Lower leg skin (tissue), 3 donors: ENCODE data around the gene CACNA1D.

Experiments
- CTCF ChIP-seq, 3 donors: fragments of 450-650 bp; IDR thresholded peaks; one replicate each; pipeline ENCODE4 v1.5.1; 2016; ENCODE audit warnings: antibody characterized with exemption in 3 of 3, mild to moderate bottlenecking in 3 of 3, moderate library complexity in 2 of 3
- POLR2A ChIP-seq, 2 donors: fragments of 450-650 bp; IDR thresholded peaks; one replicate each; pipeline ENCODE4 v1.6.1; 2016 to 2017; ENCODE audit warnings: antibody characterized with exemption in 2 of 2, mild to moderate bottlenecking in 1 of 2, moderate library complexity in 1 of 2

- no peak for TF ChIP-seq CTCF (IDR thresholded peaks at IDR 0.05)
- TF ChIP-seq POLR2A (IDR thresholded peaks at IDR 0.05): no peak
Observed at GRCh38 chr3:53804697-53805462, 310.5 kb downstream of the CACNA1D start.
